Measurements from ENCODE around the gene CENPP. TPM values are rescaled to one million over a fixed set of nuclear protein-coding genes. Genes with fewer than 3 reads are reported as not detected.

Gene CENPP
- total RNA-seq, 1 experiment from 2014 or later = 4.2 TPM

- BruUV-seq (replicated peaks) = no TSS peak
- Mint-ChIP-seq H3K4me1 (ENCODE audit: insufficient read depth, unreplicated experiment) (no peaks in the 10 kb centered on the region), H3K27ac (ENCODE audit: low read depth, unreplicated experiment) (peak overlapping the region; percentile 51), H3K4me3 (ENCODE audit: unreplicated experiment) (no peak overlapping the region), H3K36me3 (ENCODE audit: insufficient read depth, unreplicated experiment) (peaks cover 95% of the 10 kb centered on the region), H3K27me3 (ENCODE audit: insufficient read depth, unreplicated experiment) (no peaks in the 10 kb centered on the region), H3K9me3 (ENCODE audit: unreplicated experiment) (no peaks in the 10 kb centered on the region)
- CTCF ChIA-PET = interaction anchor here (0.8 kb wide), 1 partner anchor 309 kb away, joined by 3 read pairs; no protein-coding TSS in a partner anchor
- intact Hi-C loops (cut with micrococcal nuclease) = loop anchor here (10.0 kb wide), 1 partner anchor 503 kb away; no protein-coding TSS in a partner anchor
- TF ChIP-seq CTCF (IDR thresholded peaks at IDR 0.05; ENCODE audit: unreplicated experiment) = no peak
- DNase-seq (ENCODE audit: unreplicated experiment) = no peak
- POLR2A ChIA-PET = no interaction called here
Observed at GRCh38 chr9:92637886-92638620, 312.3 kb downstream of the CENPP start.

- intact Hi-C loops (cut with micrococcal nuclease) = loop anchor here (10.0 kb wide), 1 partner anchor 504 kb away; no protein-coding TSS in a partner anchor
- no peaks in the 10 kb centered on the region for H3K27me3 Mint-ChIP-seq (ENCODE audit: insufficient read depth, unreplicated experiment)
- no peak for TF ChIP-seq CTCF (IDR thresholded peaks at IDR 0.05; ENCODE audit: unreplicated experiment)
- H3K9me3 Mint-ChIP-seq (ENCODE audit: unreplicated experiment) = no peaks in the 10 kb centered on the region
- no peak overlapping the region for H3K4me3 Mint-ChIP-seq (ENCODE audit: unreplicated experiment)
- H3K27ac Mint-ChIP-seq (ENCODE audit: low read depth, unreplicated experiment) = peak overlapping the region; percentile 51
- CTCF ChIA-PET = interaction anchor here (0.8 kb wide), 1 partner anchor 310 kb away, joined by 3 read pairs; no protein-coding TSS in a partner anchor
- BruUV-seq (replicated peaks) = no TSS peak
- peaks cover 95% of the 10 kb centered on the region for H3K36me3 Mint-ChIP-seq (ENCODE audit: insufficient read depth, unreplicated experiment)
- no peaks in the 10 kb centered on the region for H3K4me1 Mint-ChIP-seq (ENCODE audit: insufficient read depth, unreplicated experiment)
- POLR2A ChIA-PET = no interaction called here
- no peak for DNase-seq (ENCODE audit: unreplicated experiment)
Observed at GRCh38 chr9:92638621-92639101, 312.9 kb downstream of the CENPP start.

- Mint-ChIP-seq H3K27ac (ENCODE audit: low read depth, unreplicated experiment) (no peak overlapping the region), H3K9me3 (ENCODE audit: unreplicated experiment) (no peaks in the 10 kb centered on the region), H3K27me3 (ENCODE audit: insufficient read depth, unreplicated experiment) (no peaks in the 10 kb centered on the region), H3K4me3 (ENCODE audit: unreplicated experiment) (no peak overlapping the region), H3K4me1 (ENCODE audit: insufficient read depth, unreplicated experiment) (no peaks in the 10 kb centered on the region), H3K36me3 (ENCODE audit: insufficient read depth, unreplicated experiment) (peaks cover 95% of the 10 kb centered on the region)
- no peak for DNase-seq (ENCODE audit: unreplicated experiment)
- BruUV-seq (replicated peaks) = no TSS peak
- ChIA-PET POLR2A (no interaction called here), CTCF (interaction anchor here (0.7 kb wide), 1 partner anchor 491 kb away, joined by 3 read pairs; no protein-coding TSS in a partner anchor)
- intact Hi-C loops (cut with micrococcal nuclease) = loop anchor here (10.0 kb wide), 1 partner anchor 504 kb away; no protein-coding TSS in a partner anchor
- TF ChIP-seq CTCF (IDR thresholded peaks at IDR 0.05; ENCODE audit: unreplicated experiment) = no peak
Observed at GRCh38 chr9:92639124-92639523, 313.4 kb downstream of the CENPP start.

GRCh38 chr9:92639791-92640271 is 314.1 kb downstream of the CENPP start:
- ChIA-PET POLR2A (no interaction called here), CTCF (interaction anchor here (0.7 kb wide), 2 partner anchors 492 to 502 kb away, joined by 3 read pairs; no protein-coding TSS in a partner anchor)
- Mint-ChIP-seq H3K27me3 (ENCODE audit: insufficient read depth, unreplicated experiment) (no peaks in the 10 kb centered on the region), H3K4me1 (ENCODE audit: insufficient read depth, unreplicated experiment) (no peaks in the 10 kb centered on the region), H3K27ac (ENCODE audit: low read depth, unreplicated experiment) (no peak overlapping the region), H3K9me3 (ENCODE audit: unreplicated experiment) (no peaks in the 10 kb centered on the region), H3K4me3 (ENCODE audit: unreplicated experiment) (no peak overlapping the region), H3K36me3 (ENCODE audit: insufficient read depth, unreplicated experiment) (peaks cover 95% of the 10 kb centered on the region)
- TF ChIP-seq CTCF (IDR thresholded peaks at IDR 0.05; ENCODE audit: unreplicated experiment) = no peak
- intact Hi-C loops (cut with micrococcal nuclease) = loop anchor here (10.0 kb wide), 1 partner anchor 505 kb away; no protein-coding TSS in a partner anchor
- no peak for DNase-seq (ENCODE audit: unreplicated experiment)
- BruUV-seq (replicated peaks) = no TSS peak

Data from MCF 10A (cell line).